Measurements from ENCODE around the gene RAB40B. TPM values are rescaled to one million over a fixed set of nuclear protein-coding genes. Genes with fewer than 3 reads are reported as not detected.

RAB40B gene
- total RNA-seq, 1 experiment from 2014 or later: 22.1 TPM

- H2AFZ ChIP-seq (ENCODE audit: low read depth, low read length, poor library complexity, severe bottlenecking): no peak overlapping the region
- intact Hi-C loops (cut with micrococcal nuclease): no loop called here
- DNase-seq (ENCODE audit: low read depth, low spot score) (no peak), ATAC-seq (peak; percentile 29; the same call in 1 of the 2 replicates)
- ChIA-PET CTCF (no interaction called here), RAD21 (ENCODE audit: low non-redundant PET in 1 of 2, low total read pairs in 2 of 2, uncharacterized antibody in 2 of 2, unreplicated experiment in 2 of 2) (no interaction called here), POLR2A (no interaction called here)
- H3K4me1 ChIP-seq (ENCODE audit: control insufficient read depth in 1 of 2, insufficient read depth in 2 of 2, low read length in 2 of 2): peaks cover 5 to 10% of the 10 kb centered on the region in 2 experiments; a peak in 2 of 4 replicates
- no peak overlapping the region for H3K9ac ChIP-seq (ENCODE audit: low read length)
- H3K79me2 ChIP-seq (ENCODE audit: insufficient read depth, low read length): peaks cover 99% of the 10 kb centered on the region
- no peaks in the 10 kb centered on the region for H3K9me3 ChIP-seq (ENCODE audit: control insufficient read depth in 1 of 2, insufficient read depth in 1 of 2, low read depth in 1 of 2, low read length in 2 of 2)
- H3K4me3 ChIP-seq (replicated peaks in 1 of 2; ENCODE audit: low read depth in 1 of 2, low read length in 2 of 2): no peak overlapping the region
- H3K4me2 ChIP-seq (ENCODE audit: low read length): no peak overlapping the region
- TF ChIP-seq ELF1 (IDR thresholded peaks at IDR 0.05; ENCODE audit: borderline replicate concordance, low read depth) (no peak), JUND (IDR thresholded peaks at IDR 0.05) (no peak), FOSL1 (IDR thresholded peaks at IDR 0.05; ENCODE audit: low read depth) (no peak), CBX3 (IDR thresholded peaks at IDR 0.05; ENCODE audit: low read depth) (no peak), EZH2phosphoT487 (IDR thresholded peaks at IDR 0.05; ENCODE audit: borderline replicate concordance) (no peak), CTCF (IDR thresholded peaks at IDR 0.05 in 2 of 3, conservative IDR thresholded peaks at IDR 0.05 in 1 of 3; ENCODE audit: borderline replicate concordance in 1 of 3, insufficient read depth in 1 of 3, low read depth in 2 of 3, low read length in 2 of 3) (no peak), SRF (IDR thresholded peaks at IDR 0.05; ENCODE audit: low read depth) (no peak), ZBTB33 (IDR thresholded peaks at IDR 0.05; ENCODE audit: extremely low read depth, insufficient replicate concordance, low read length) (no peak), TCF7L2 (IDR thresholded peaks at IDR 0.05; ENCODE audit: borderline replicate concordance, extremely low read depth, insufficient read depth, insufficient read length) (no peak), EZH2 (IDR thresholded peaks at IDR 0.05) (no peak), SP1 (IDR thresholded peaks at IDR 0.05; ENCODE audit: low read depth) (no peak)
- TF ChIP-seq, protein P1, sequence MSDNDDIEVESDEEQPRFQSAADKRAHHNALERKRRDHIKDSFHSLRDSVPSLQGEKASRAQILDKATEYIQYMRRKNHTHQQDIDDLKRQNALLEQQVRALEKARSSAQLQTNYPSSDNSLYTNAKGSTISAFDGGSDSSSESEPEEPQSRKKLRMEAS (IDR thresholded peaks at IDR 0.05): no peak
- peak overlapping the region; percentile 6; the same call in 1 of the 2 replicates for H3K27ac ChIP-seq (ENCODE audit: low read depth, low read length)
- peaks cover 30% of the 10 kb centered on the region; the same call in 1 of the 2 replicates for H4K20me1 ChIP-seq (ENCODE audit: insufficient read depth)
- BruUV-seq (replicated peaks): no TSS peak
- no peaks in the 10 kb centered on the region for H3K9me2 ChIP-seq (ENCODE audit: insufficient read depth)
- H3K36me3 ChIP-seq (ENCODE audit: control insufficient read depth in 1 of 2, insufficient read depth in 2 of 2, low read length in 2 of 2): peaks cover 49 to 76% of the 10 kb centered on the region in 2 experiments
- no peaks in the 10 kb centered on the region for H3K27me3 ChIP-seq (ENCODE audit: insufficient read depth, low read length)
Measured at GRCh38 chr17:82639628-82640027, 58.9 kb downstream of the RAB40B start.
